Hepatocyte (in vitro differentiated cells): ENCODE measurements around the gene ESAM.

Source experiments
- EZH2 ChIP-seq: fragments of 200-600 bp; sonication (generic); IDR thresholded peaks from 2 replicates; pipeline ENCODE4 v1.6.1; 2016; ENCODE audit warnings: antibody characterized with exemption, mild to moderate bottlenecking, borderline replicate concordance
- EZH2phosphoT487 ChIP-seq: fragments of 200-600 bp; sonication (generic); IDR thresholded peaks from one replicate; pipeline ENCODE4 v1.6.1; 2018; ENCODE audit warnings: antibody characterized with exemption, mild to moderate bottlenecking, low read depth, moderate library complexity; ENCODE audit not compliant: unreplicated experiment, severe bottlenecking
- TF ChIP-seq, protein P1 (sequence below): fragments of 200-600 bp; sonication (generic); IDR thresholded peaks from 2 replicates; pipeline ENCODE4 v1.5.1; 2016; ENCODE audit warnings: antibody characterized with exemption, mild to moderate bottlenecking; ENCODE audit not compliant: poor library complexity

DNA sequence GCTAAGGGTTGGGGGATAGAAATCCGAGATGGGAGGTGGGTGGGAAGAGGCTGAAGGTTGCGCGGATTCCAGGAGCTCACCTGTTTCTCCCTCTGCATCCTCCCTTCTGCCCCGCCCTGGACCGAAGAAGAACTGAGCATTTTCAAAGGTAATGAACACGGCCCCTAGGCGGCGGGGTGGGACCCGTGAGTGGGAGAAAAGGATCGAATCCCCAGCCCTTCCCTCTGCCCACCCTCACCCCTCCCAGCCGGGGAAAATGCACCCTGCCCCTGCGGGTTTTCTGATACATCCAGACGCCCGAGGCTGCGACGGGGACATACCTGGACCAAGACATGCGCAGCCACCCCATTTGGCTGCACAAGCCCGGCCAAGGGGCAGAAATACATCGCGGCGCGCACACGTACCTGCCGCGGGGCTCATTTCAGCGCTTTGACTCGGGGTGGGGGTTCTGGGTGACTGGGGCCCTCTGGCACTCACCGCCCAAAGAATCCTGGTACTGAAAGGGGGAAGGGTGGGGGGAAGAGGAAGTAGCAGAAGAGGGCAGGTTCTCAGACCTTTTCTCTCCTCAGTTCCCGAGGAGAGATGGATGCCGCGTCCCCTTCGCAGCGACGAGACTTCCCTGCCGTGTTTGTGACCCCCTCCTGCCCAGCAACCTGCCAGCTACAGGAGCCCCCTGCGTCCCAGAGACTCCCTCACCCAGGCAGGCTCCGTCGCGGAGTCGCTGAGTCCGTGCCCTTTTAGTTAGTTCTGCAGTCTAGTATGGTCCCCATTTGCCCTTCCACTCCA is 16.1 kb downstream of the ESAM start:
- TF ChIP-seq, protein P1, sequence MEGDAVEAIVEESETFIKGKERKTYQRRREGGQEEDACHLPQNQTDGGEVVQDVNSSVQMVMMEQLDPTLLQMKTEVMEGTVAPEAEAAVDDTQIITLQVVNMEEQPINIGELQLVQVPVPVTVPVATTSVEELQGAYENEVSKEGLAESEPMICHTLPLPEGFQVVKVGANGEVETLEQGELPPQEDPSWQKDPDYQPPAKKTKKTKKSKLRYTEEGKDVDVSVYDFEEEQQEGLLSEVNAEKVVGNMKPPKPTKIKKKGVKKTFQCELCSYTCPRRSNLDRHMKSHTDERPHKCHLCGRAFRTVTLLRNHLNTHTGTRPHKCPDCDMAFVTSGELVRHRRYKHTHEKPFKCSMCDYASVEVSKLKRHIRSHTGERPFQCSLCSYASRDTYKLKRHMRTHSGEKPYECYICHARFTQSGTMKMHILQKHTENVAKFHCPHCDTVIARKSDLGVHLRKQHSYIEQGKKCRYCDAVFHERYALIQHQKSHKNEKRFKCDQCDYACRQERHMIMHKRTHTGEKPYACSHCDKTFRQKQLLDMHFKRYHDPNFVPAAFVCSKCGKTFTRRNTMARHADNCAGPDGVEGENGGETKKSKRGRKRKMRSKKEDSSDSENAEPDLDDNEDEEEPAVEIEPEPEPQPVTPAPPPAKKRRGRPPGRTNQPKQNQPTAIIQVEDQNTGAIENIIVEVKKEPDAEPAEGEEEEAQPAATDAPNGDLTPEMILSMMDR: peak; percentile 25
- TF ChIP-seq EZH2phosphoT487: no peak
- TF ChIP-seq EZH2: peak; percentile 2
